Nephron progenitor cell (in vitro differentiated cells): ENCODE data around the gene PPP4R3A.
"Not testable (repeated sequence)": the region's sequence is repeated elsewhere in the genome, so short reads cannot be mapped to it uniquely, and the experiment has no call there.

Source experiments
- DNase-seq: peaks from one replicate; pipeline ENCODE4 v3.0.0; 2021
- H3K27ac Mint-ChIP-seq: 2 replicates; pipeline ENCODE4 v1.8.0; 2021; ENCODE audit warnings: mild to moderate bottlenecking, moderate library complexity, mixed read lengths
- H3K27me3 Mint-ChIP-seq: 2 replicates; pipeline ENCODE4 v1.8.0; 2021; ENCODE audit warnings: mild to moderate bottlenecking, low read depth, mixed read lengths; ENCODE audit not compliant: poor library complexity
- H3K36me3 Mint-ChIP-seq: 2 replicates; pipeline ENCODE4 v1.8.0; 2021; ENCODE audit warnings: low read depth, mixed read lengths
- H3K4me1 Mint-ChIP-seq: 2 replicates; pipeline ENCODE4 v1.8.0; 2021; ENCODE audit warnings: mixed read lengths
- H3K4me3 Mint-ChIP-seq: 2 replicates; pipeline ENCODE4 v1.8.0; 2021; ENCODE audit warnings: mild to moderate bottlenecking, moderate library complexity, mixed read lengths
- H3K9me3 Mint-ChIP-seq: 2 replicates; pipeline ENCODE4 v1.8.0; 2021; ENCODE audit warnings: mild to moderate bottlenecking, moderate library complexity, mixed read lengths
- TF ChIP-seq, protein P1 (sequence below): fragments of 200-600 bp; sonication (generic); IDR thresholded peaks from 2 replicates; pipeline ENCODE4 v1.5.0; 2021; ENCODE audit warnings: antibody characterized with exemption

Gene PPP4R3A

GRCh38 chr14:91501951-91502930 is 7.9 kb downstream of the PPP4R3A start:
- DNase-seq: no peak
- Mint-ChIP-seq H3K27me3 (no peaks in the 10 kb centered on the region), H3K4me1 (peaks cover 6% of the 10 kb centered on the region), H3K9me3 (peaks cover 3% of the 10 kb centered on the region), H3K27ac (no peak overlapping the region), H3K36me3 (peaks cover 80% of the 10 kb centered on the region), H3K4me3 (no peak overlapping the region)
- TF ChIP-seq, protein P1, sequence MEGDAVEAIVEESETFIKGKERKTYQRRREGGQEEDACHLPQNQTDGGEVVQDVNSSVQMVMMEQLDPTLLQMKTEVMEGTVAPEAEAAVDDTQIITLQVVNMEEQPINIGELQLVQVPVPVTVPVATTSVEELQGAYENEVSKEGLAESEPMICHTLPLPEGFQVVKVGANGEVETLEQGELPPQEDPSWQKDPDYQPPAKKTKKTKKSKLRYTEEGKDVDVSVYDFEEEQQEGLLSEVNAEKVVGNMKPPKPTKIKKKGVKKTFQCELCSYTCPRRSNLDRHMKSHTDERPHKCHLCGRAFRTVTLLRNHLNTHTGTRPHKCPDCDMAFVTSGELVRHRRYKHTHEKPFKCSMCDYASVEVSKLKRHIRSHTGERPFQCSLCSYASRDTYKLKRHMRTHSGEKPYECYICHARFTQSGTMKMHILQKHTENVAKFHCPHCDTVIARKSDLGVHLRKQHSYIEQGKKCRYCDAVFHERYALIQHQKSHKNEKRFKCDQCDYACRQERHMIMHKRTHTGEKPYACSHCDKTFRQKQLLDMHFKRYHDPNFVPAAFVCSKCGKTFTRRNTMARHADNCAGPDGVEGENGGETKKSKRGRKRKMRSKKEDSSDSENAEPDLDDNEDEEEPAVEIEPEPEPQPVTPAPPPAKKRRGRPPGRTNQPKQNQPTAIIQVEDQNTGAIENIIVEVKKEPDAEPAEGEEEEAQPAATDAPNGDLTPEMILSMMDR: no peak

GRCh38 chr14:91501348-91501747 is 8.8 kb downstream of the PPP4R3A start:
- TF ChIP-seq, protein P1: no peak
- peaks cover 73% of the 10 kb centered on the region for H3K36me3 Mint-ChIP-seq
- no peak overlapping the region for H3K27ac Mint-ChIP-seq

DNA sequence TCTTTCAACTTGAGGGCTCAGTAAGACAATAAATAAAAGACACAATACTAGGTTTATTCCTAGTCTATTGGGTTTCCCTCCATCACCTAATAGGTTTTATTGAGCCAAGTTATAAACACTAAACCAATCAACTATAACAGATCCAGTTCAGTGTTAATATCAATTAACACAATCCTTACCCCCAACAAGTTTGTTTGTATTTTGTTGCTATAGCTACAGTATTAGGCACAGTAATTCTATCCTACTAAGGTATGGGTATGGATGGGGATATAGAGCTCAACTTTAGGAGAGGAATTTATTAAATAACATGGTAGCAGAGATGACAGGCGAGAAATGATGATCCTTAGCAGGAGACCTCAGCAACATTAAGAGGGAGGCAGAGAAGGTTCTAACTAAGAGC is 13.3 kb downstream of the PPP4R3A start:
- TF ChIP-seq, protein P1: no peak
- H3K9me3 Mint-ChIP-seq: peaks cover 3% of the 10 kb centered on the region
- no peaks in the 10 kb centered on the region for H3K27me3 Mint-ChIP-seq
- no peak for DNase-seq
- H3K4me1 Mint-ChIP-seq: peaks cover 27% of the 10 kb centered on the region
- H3K36me3 Mint-ChIP-seq: peaks cover 37% of the 10 kb centered on the region
- peak overlapping the region; percentile 47 for H3K27ac Mint-ChIP-seq
- no peak overlapping the region for H3K4me3 Mint-ChIP-seq

More at GRCh38 chr14:91501348-91501747, 8.8 kb downstream of the PPP4R3A start:
- Mint-ChIP-seq H3K27me3 (no peaks in the 10 kb centered on the region), H3K4me3 (no peak overlapping the region), H3K9me3 (peaks cover 3% of the 10 kb centered on the region), H3K4me1 (peaks cover 15% of the 10 kb centered on the region)
- DNase-seq: no peak

GRCh38 chr14:91494392-91495065 is 15.6 kb downstream of the PPP4R3A start:
- not testable (repeated sequence) for H3K27me3 Mint-ChIP-seq, H3K27ac Mint-ChIP-seq, H3K4me3 Mint-ChIP-seq, DNase-seq, H3K9me3 Mint-ChIP-seq
- Mint-ChIP-seq H3K4me1 (peaks cover 27% of the 10 kb centered on the region), H3K36me3 (peaks cover 27% of the 10 kb centered on the region)

- no peaks in the 10 kb centered on the region for H3K27me3 Mint-ChIP-seq
- no peaks in the 10 kb centered on the region for H3K9me3 Mint-ChIP-seq
- TF ChIP-seq, protein P1: no peak
- peaks cover 29% of the 10 kb centered on the region for H3K36me3 Mint-ChIP-seq
- no peak for DNase-seq
- no peak overlapping the region for H3K27ac Mint-ChIP-seq
- no peak overlapping the region for H3K4me3 Mint-ChIP-seq
- H3K4me1 Mint-ChIP-seq: peaks cover 27% of the 10 kb centered on the region
These were observed 16.9 kb downstream of the PPP4R3A start for GRCh38 chr14:91493169-91493568.

- Mint-ChIP-seq H3K4me3 (no peak overlapping the region), H3K27me3 (no peaks in the 10 kb centered on the region), H3K36me3 (peaks cover 77% of the 10 kb centered on the region), H3K27ac (no peak overlapping the region), H3K4me1 (no peaks in the 10 kb centered on the region), H3K9me3 (no peaks in the 10 kb centered on the region)
- TF ChIP-seq, protein P1: no peak
- DNase-seq: no peak
These were observed 25.4 kb downstream of the PPP4R3A start for GRCh38 chr14:91484744-91485143.
